ENCODE results near the gene IL17RA.
A peak's percentile ranks its signal among the peaks of the same experiment; 100 is the strongest.
"Not testable (repeated sequence)": the region's sequence is repeated elsewhere in the genome, so short reads cannot be mapped to it uniquely, and the experiment has no call there.

Gene IL17RA, protein sequence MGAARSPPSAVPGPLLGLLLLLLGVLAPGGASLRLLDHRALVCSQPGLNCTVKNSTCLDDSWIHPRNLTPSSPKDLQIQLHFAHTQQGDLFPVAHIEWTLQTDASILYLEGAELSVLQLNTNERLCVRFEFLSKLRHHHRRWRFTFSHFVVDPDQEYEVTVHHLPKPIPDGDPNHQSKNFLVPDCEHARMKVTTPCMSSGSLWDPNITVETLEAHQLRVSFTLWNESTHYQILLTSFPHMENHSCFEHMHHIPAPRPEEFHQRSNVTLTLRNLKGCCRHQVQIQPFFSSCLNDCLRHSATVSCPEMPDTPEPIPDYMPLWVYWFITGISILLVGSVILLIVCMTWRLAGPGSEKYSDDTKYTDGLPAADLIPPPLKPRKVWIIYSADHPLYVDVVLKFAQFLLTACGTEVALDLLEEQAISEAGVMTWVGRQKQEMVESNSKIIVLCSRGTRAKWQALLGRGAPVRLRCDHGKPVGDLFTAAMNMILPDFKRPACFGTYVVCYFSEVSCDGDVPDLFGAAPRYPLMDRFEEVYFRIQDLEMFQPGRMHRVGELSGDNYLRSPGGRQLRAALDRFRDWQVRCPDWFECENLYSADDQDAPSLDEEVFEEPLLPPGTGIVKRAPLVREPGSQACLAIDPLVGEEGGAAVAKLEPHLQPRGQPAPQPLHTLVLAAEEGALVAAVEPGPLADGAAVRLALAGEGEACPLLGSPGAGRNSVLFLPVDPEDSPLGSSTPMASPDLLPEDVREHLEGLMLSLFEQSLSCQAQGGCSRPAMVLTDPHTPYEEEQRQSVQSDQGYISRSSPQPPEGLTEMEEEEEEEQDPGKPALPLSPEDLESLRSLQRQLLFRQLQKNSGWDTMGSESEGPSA

DNA sequence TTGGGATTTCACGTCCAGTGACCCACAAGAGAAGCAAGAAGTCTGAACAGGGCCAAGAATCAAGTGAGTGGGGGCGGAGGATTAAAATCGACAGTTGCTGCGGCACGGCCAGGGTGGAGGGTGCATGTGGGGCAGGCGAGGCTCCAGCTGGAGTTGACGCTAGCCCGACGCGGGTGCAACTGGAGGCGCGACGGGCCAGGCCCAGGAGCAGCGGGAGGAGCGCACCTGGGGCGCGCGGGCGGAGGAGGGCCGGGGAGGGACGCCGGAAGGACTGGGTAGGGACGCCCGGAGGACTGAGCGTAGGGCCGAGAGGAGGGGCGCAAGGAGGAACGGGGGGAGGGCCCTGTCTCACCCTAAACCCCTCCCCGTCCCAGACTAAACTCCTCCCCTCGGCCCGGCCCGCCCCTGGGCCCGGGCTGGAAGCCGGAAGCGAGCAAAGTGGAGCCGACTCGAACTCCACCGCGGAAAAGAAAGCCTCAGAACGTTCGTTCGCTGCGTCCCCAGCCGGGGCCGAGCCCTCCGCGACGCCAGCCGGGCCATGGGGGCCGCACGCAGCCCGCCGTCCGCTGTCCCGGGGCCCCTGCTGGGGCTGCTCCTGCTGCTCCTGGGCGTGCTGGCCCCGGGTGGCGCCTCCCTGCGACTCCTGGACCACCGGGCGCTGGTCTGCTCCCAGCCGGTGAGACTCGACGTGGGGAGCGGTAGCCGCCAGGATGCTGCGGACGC lies at the start of gene IL17RA:
TSS of gene IL17RA (plus strand) at position 447 of the 723 bp plus-strand sequence. CDS start at position 539, 92 bp downstream.
- peak; percentile 87 for DNase-seq (ENCODE audit: low read depth)

- no peak for DNase-seq (ENCODE audit: low read depth)
These were observed 49.6 kb upstream of the IL17RA start for GRCh38 chr22:17035246-17035645.

GRCh38 chr22:17035976-17036841 lies 48.6 kb upstream of the IL17RA start:
- DNase-seq (ENCODE audit: low read depth): not testable (repeated sequence)

DNA sequence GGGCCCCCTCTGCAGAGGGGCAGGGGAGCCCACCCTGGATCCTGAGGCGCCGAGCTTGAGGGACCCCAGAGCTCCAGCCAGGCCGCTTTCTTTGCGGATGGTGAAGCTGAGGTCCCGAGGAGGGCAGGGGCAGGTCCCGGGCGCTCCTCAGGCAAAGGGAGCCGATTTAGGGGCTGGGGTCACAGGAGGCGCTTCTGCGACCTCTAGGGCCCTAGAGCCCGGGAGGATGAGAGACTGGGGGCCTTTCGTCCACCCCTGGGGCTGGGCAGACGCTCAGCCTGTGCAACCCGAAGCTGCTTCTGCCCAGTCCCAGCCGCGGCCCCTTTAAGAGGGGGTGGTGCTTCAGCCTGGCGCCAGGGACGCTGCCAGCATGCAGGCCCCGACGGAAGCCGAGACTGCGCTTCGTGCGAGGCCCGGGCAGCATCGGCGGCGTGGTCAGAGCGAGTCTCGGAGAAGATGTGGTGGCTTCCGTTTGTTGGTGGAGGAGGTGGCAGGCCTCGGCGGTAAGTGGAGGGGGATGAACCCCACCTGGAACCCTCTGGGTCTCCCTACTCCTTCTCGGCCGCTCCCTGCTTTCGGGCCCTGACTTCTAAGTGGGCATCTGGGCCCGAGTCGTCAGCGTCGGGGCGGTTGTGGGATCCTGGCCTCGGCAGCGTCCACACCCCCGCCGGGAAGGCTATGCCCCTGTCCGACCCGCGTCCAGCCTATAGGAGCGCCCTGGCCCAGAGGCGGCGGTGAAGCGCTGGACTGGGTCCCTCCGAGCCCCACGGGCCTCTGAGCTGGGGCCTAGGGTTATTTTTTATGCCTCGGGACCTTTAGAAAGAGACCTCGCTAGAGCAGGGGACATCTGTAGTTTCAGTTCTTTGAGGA lies 47.7 kb upstream of the IL17RA start:
- DNase-seq (ENCODE audit: low read depth): not testable (repeated sequence)

- DNase-seq (ENCODE audit: low read depth): no peak
These were observed 41.3 kb upstream of the IL17RA start for GRCh38 chr22:17043521-17043920.

- no peak for DNase-seq (ENCODE audit: low read depth)
These were observed 38.0 kb upstream of the IL17RA start for GRCh38 chr22:17046566-17047348.

GRCh38 chr22:17047656-17048055 lies 37.1 kb upstream of the IL17RA start:
- no peak for DNase-seq (ENCODE audit: low read depth)

DNA sequence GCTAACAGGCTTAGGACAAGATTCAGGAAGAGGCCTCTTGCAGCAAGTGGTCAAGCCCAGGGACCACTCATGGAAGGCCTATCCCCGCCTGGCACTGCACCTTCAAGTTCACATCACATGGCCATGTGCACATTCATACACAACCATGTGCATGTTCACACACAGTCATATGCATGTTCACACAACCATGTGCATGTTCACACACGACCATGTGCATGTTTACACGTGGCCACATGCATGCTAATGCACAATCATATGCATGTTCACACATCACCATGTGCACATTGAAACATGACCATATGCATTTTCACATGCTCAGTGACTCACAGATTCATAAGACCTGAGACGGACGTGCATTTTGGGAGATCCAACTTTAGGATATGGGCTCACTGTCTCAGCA lies 28.7 kb upstream of the IL17RA start:
- DNase-seq (ENCODE audit: low read depth): no peak

- no peak for DNase-seq (ENCODE audit: low read depth)
These were observed 28.0 kb upstream of the IL17RA start for GRCh38 chr22:17056807-17057206.

DNA sequence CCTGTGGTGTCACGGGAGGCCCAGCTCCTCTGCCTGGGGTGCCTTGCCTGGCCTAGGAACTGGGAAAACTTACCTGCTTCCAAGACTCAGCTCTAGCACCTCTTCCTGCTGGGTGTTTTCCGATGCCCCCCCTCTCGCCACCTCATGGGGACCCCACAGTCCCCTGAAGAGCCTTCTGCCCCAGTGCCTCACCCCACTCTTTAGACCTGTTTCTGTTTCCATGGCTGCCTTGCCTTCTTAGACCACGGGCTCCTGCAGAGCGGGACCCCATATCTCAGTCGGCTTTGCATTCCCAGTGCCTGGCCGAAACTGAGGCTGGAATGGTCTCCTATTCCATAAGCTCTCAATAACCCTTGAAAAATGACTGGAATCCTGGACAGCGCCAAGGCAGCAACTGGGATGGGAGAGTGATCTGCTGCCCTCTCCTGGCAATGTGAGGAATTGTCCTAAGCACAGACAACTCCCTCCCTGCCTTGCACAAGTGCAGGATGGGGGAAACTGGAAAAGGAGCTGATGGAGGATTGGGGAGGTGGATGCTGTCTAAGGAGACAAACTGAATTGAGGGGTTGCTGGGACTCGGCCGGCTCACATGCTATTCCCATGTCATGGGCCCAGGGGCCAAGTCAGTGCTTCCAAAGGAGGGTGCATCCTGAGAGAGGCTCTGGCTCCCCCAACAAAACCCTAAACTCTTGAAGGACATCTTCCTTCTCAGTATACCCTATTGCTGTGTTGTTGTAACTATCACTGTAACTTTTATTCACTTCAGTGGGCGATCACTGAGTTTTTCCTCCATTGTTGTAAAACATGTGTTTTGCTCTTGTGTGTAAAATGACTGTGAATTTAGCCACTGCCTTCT lies 26.6 kb upstream of the IL17RA start:
- no peak for DNase-seq (ENCODE audit: low read depth)

DNA sequence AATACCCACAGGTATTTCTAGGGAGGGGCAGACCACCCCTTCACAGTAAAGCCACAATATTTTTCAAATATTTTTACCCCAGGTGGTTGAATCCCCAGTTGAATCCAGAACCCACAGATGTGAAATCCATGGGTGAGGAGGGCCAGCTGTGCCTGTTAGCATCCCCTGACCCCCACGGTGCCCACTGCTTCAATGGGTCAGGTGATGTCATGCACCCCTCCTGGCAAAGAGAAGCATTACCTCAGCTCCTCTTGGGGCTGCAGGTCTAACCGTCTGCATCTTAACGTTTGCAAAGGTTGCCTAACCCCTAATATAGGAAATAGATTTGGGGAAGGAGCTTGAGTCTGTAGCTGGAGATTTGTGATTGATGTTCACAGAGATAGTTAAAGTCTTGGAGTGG lies 24.7 kb upstream of the IL17RA start:
- DNase-seq (ENCODE audit: low read depth): no peak

GRCh38 chr22:17063411-17064106 lies 21.2 kb upstream of the IL17RA start:
- no peak for DNase-seq (ENCODE audit: low read depth)

DNA sequence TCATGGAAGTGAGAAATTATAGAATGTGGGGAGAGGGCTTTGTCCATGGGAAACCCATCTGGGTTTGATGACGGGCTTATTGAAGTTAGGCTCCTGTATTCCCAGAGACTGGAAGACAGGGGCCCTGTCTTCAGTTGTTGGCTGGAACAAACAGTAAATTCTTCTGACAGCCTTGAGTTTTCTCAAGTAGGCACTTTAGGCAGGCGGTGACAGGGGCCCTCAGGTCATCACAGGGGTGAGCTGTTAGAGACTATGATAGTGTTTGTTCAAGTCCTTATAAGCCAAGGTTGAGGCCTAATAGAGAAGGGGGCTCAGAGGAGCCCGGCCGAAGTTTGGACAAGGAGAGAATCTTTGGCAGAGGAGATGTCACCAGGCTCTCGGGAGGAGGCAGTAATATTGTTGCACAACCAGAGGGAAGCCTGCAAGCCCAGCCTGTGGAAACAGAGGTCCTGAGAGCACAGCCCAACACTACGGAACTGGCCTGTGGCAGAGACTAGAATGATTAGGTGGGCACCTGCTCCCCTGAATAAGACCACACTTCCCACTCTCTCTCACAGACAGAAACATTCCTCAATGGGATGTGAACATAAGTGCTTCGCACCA lies 20.2 kb upstream of the IL17RA start:
- no peak for DNase-seq (ENCODE audit: low read depth)

- no peak for DNase-seq (ENCODE audit: low read depth)
These were observed 19.4 kb upstream of the IL17RA start for GRCh38 chr22:17065433-17065832.

DNA sequence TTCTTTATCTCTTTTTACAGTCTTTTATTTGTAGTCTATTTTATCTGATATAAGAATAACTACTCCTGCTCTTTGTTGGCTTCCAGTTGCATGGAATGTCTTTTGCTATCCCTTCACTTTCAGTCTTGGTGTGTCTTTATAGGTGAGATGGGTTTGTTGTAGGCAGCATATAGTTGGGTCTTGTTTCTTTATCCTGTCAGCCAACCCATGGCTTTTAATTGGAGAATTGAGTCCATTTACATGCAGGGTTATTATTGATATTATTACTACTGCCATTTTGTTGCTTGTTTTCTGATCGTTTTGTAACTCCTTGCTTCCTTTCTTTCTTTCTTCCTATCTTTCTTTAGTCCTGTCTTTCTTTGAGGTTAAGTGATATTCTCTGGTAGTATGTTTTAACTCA lies 11.9 kb upstream of the IL17RA start:
- DNase-seq (ENCODE audit: low read depth): no peak

DNA sequence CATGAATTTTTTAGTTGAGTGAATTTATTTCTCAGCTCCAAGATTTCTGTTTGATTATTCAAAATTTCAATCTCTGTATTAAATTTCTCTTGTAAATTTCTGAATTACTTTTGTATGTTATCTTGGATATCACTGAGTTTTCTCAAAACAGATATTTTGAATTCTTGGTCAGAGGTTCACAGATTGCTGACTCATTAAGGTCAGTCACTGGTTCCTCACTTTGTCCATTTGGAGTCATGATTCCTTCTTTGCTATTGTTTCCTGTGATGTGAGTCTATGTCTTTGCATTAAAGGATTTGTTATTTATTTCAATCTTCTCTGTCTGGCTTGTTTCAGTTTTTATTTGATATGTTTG lies 10.2 kb upstream of the IL17RA start:
- no peak for DNase-seq (ENCODE audit: low read depth)

- no peak for DNase-seq (ENCODE audit: low read depth)
These were observed 7.5 kb upstream of the IL17RA start for GRCh38 chr22:17077255-17077654.

DNA sequence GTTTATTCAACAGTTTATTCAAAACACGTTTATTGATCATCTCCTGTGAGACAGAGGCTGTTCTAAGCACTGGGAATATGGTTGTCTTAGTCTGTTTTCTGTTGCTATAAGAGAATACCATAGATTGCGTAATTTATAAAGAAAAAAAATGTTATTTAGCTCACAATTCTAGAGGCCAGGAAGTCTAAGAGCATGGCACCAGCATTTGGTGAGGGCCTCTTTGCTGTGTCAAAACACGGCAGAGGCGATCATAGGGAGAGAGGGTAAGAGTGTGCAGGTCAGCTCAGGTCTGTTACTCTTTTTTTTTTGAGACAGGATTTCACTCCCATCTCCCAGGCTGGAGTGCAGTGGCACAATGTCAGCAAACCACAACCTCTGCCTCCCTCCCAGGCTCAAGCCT lies 5.2 kb upstream of the IL17RA start:
- no peak for DNase-seq (ENCODE audit: low read depth)

Data from T-helper 22 cell (primary cell).